Panc1 (cell line): ENCODE measurements around the gene DPH6. TPM values are rescaled to one million over a fixed set of nuclear protein-coding genes. Genes with fewer than 3 reads are reported as not detected.

ENCODE experiments used
- ATAC-seq: fragments of 200-7000 bp; cut with Tn5 transposase; 2 replicates; pipeline ENCODE4 v1.9.1; 2020; ENCODE audit warnings: mild to moderate bottlenecking, moderate library complexity
- BruUV-seq: library from RNA; stranded (reverse); fragments of 400-500 nt; replicated peaks from 2 replicates; lab custom pipeline; 2021; lab: Mats Ljungman, UMichigan
- CTCF ChIA-PET: fragments of 300-600 bp; sonication (Branson Sonifier 250); formaldehyde crosslinking; loops from one replicate; lab custom pipeline; 2022; ENCODE audit warnings: antibody characterized with exemption; lab: Charles Lee
- POLR2A ChIA-PET: fragments of 300-600 bp; sonication (Branson Sonifier 250); formaldehyde crosslinking; loops from one replicate; lab custom pipeline; 2022; ENCODE audit warnings: antibody characterized with exemption; lab: Charles Lee
- DNase-seq: peaks from one replicate; pipeline ENCODE4 v3.0.0-alpha.2; 2010; ENCODE audit warnings: low read depth, low spot score
- H3K27ac ChIP-seq: 2 replicates; pipeline ENCODE4 v1.5.1; 2011; ENCODE audit warnings: mild to moderate bottlenecking, low read length, inconsistent platforms
- H3K27me3 ChIP-seq: fragments of 200-500 bp; sonication (Bioruptor generic); 2 replicates; pipeline ENCODE4 v1.6.0; 2014; ENCODE audit warnings: low read length, inconsistent platforms; ENCODE audit not compliant: control insufficient read depth, insufficient read depth
- H3K36me3 ChIP-seq: fragments of 200-500 bp; sonication (Bioruptor generic); 2 replicates; pipeline ENCODE4 v1.5.1; 2014; ENCODE audit warnings: inconsistent platforms, mild to moderate bottlenecking, low read length, moderate library complexity; ENCODE audit not compliant: control insufficient read depth, insufficient read depth
- H3K4me1 ChIP-seq: 2 replicates; pipeline ENCODE4 v1.5.1; 2011; ENCODE audit warnings: inconsistent platforms, mild to moderate bottlenecking, low read length, moderate library complexity; ENCODE audit not compliant: control insufficient read depth, insufficient read depth
- H3K4me3 ChIP-seq, 2 experiments: 2 replicates each; pipeline ENCODE4 v1.5.1; 2011 to 2012; ENCODE audit warnings: low read depth in 2 of 2, low read length in 2 of 2, mild to moderate bottlenecking in 2 of 2, inconsistent platforms in 1 of 2, moderate library complexity in 1 of 2
- H3K9me3 ChIP-seq: fragments of 200-500 bp; sonication (Bioruptor generic); 2 replicates; pipeline ENCODE4 v1.5.1; 2014; ENCODE audit warnings: low read depth, mild to moderate bottlenecking, inconsistent platforms, low read length, moderate library complexity; ENCODE audit not compliant: control insufficient read depth, insufficient read depth
- POLR2AphosphoS5 ChIP-seq: IDR thresholded peaks from 2 replicates; pipeline ENCODE4 v1.6.1; 2012; ENCODE audit warnings: mild to moderate bottlenecking, low read depth, low read length, moderate library complexity
- SIN3A ChIP-seq: IDR thresholded peaks from 2 replicates; pipeline ENCODE4 v1.6.1; 2012; ENCODE audit warnings: low read depth, mild to moderate bottlenecking, low read length, moderate library complexity, borderline replicate concordance; ENCODE audit not compliant: insufficient read depth
- TCF7L2 ChIP-seq: IDR thresholded peaks from 2 replicates; pipeline ENCODE4 v1.6.1; 2011; ENCODE audit warnings: mild to moderate bottlenecking, low read depth, low read length, inconsistent platforms
- in situ Hi-C: cut with HindIII; loops from 2 replicates; pipeline ENCODE4 v1.10.0; 2016; ENCODE audit warnings: low sequenced_read_pairs, low pct_unique_long_range_greater_than_20kb
- intact Hi-C: fragments of 100-400 bp; cut with micrococcal nuclease; formaldehyde crosslinking; loops from one replicate; pipeline ENCODE4 v1.10.0; 2022; ENCODE audit not compliant: unreplicated experiment
- total RNA-seq: library from RNA; stranded (reverse); gene quantifications from one replicate; pipeline ENCODE4 v1.2.1, GENCODE V29; 2021; ENCODE audit not compliant: unreplicated experiment
- TF ChIP-seq, protein P1 (sequence below), 2 experiments: IDR thresholded peaks; 2 replicates each; pipeline ENCODE4 v1.6.1; 2011 to 2012; ENCODE audit warnings: low read depth in 2 of 2, control low read depth in 1 of 2, low read length in 1 of 2, mild to moderate bottlenecking in 1 of 2, moderate library complexity in 1 of 2; ENCODE audit not compliant: insufficient read depth in 1 of 2
- TF ChIP-seq, protein P2 (sequence below): fragments of 450-650 bp; IDR thresholded peaks from 2 replicates; pipeline ENCODE4 v1.5.1; 2017; ENCODE audit warnings: mild to moderate bottlenecking

Gene DPH6
- total RNA-seq, 1 experiment from 2014 or later: 24.0 TPM

DNA sequence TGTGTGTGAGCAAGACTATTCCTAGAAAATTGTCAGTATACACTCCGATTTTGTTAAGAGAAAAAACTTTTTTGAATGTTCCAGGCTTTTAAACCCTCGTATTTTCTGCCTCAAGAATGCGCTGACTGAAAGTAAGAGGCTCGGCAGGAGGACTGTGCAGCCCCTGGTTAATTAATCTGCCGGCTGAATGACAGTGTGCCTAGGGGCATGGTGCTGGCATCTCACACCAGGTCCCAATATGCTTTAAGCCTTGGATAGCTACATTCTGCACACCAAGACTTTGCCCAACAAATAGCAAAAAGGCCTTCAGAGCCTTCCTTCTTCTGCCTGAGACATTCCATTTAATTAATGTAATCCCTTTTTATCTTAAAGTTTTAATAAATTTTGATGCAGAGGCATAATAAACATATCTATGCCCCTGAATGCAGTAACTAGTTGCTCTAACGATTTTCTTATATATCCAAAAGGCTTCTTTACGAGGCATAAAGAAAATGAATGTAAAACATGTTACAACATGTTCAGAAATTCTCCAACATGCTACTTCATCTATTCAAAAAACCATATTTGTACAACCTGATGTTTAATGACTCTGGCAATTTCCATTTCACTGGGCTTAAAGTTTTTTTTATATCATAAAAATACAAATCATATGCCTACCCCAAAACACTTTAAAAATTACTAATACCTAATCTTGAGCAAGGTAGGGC is 37.9 kb downstream of the DPH6 start:
- POLR2A ChIA-PET: no interaction called here
- no peak for ATAC-seq
- peaks cover 9% of the 10 kb centered on the region for H3K4me1 ChIP-seq
- no peaks in the 10 kb centered on the region for H3K9me3 ChIP-seq
- H3K4me3 ChIP-seq: no peak overlapping the region
- intact Hi-C loops (no loop called here), in situ Hi-C loops (no loop called here)
- no peak overlapping the region for H3K27ac ChIP-seq
- no peak for DNase-seq
- no peaks in the 10 kb centered on the region for H3K36me3 ChIP-seq
- CTCF ChIA-PET: no interaction called here
- no peaks in the 10 kb centered on the region for H3K27me3 ChIP-seq
- no TSS peak for BruUV-seq
- TF ChIP-seq TCF7L2: no peak
- TF ChIP-seq, protein P1, sequence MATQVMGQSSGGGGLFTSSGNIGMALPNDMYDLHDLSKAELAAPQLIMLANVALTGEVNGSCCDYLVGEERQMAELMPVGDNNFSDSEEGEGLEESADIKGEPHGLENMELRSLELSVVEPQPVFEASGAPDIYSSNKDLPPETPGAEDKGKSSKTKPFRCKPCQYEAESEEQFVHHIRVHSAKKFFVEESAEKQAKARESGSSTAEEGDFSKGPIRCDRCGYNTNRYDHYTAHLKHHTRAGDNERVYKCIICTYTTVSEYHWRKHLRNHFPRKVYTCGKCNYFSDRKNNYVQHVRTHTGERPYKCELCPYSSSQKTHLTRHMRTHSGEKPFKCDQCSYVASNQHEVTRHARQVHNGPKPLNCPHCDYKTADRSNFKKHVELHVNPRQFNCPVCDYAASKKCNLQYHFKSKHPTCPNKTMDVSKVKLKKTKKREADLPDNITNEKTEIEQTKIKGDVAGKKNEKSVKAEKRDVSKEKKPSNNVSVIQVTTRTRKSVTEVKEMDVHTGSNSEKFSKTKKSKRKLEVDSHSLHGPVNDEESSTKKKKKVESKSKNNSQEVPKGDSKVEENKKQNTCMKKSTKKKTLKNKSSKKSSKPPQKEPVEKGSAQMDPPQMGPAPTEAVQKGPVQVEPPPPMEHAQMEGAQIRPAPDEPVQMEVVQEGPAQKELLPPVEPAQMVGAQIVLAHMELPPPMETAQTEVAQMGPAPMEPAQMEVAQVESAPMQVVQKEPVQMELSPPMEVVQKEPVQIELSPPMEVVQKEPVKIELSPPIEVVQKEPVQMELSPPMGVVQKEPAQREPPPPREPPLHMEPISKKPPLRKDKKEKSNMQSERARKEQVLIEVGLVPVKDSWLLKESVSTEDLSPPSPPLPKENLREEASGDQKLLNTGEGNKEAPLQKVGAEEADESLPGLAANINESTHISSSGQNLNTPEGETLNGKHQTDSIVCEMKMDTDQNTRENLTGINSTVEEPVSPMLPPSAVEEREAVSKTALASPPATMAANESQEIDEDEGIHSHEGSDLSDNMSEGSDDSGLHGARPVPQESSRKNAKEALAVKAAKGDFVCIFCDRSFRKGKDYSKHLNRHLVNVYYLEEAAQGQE (IDR thresholded peaks at IDR 0.05; ENCODE audit: insufficient read depth in 1 of 2, low read depth in 2 of 2, low read length in 1 of 2): no peak
- TF ChIP-seq POLR2AphosphoS5: no peak
- no peak for TF ChIP-seq SIN3A
- TF ChIP-seq, protein P2, sequence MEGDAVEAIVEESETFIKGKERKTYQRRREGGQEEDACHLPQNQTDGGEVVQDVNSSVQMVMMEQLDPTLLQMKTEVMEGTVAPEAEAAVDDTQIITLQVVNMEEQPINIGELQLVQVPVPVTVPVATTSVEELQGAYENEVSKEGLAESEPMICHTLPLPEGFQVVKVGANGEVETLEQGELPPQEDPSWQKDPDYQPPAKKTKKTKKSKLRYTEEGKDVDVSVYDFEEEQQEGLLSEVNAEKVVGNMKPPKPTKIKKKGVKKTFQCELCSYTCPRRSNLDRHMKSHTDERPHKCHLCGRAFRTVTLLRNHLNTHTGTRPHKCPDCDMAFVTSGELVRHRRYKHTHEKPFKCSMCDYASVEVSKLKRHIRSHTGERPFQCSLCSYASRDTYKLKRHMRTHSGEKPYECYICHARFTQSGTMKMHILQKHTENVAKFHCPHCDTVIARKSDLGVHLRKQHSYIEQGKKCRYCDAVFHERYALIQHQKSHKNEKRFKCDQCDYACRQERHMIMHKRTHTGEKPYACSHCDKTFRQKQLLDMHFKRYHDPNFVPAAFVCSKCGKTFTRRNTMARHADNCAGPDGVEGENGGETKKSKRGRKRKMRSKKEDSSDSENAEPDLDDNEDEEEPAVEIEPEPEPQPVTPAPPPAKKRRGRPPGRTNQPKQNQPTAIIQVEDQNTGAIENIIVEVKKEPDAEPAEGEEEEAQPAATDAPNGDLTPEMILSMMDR: no peak

DNA sequence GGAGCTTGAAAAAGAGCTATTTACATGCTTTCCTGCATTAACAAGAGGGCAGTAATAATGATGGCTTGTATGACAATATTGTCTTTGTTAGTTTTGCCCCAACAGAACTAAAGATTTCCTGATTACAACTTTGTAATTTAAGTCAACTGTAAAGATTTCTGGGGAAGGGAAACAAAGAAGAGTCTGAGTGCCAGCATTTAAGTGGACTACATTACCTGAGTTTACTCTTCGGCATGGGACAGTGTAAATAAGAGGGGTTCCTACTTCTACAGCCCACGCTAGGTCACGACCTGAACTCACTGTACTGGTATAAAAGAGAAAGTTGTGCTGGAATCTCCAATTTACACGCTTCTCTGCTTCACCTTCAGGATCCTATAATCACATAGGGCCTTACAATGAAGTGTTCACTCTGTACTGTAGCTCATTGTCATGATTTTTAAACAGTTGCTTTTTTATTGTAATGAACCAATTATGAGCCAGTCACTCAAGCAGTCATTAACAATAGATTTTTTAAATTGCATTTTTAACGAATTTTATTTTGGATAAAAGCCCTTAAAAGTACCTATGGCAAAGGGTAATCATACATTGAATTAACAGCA is 39.6 kb downstream of the DPH6 start:
- H3K4me3 ChIP-seq: no peak overlapping the region
- peaks cover 9% of the 10 kb centered on the region for H3K4me1 ChIP-seq
- H3K9me3 ChIP-seq: no peaks in the 10 kb centered on the region
- ChIA-PET POLR2A (no interaction called here), CTCF (interaction anchor here (0.6 kb wide), 1 partner anchor 882 kb away, joined by 5 read pairs; no protein-coding TSS in a partner anchor)
- DNase-seq: no peak
- TF ChIP-seq, protein P2: no peak
- no peaks in the 10 kb centered on the region for H3K27me3 ChIP-seq
- in situ Hi-C loops: no loop called here
- intact Hi-C loops: no loop called here
- no peaks in the 10 kb centered on the region for H3K36me3 ChIP-seq
- ATAC-seq: no peak
- peak overlapping the region; percentile 54; the same call in 1 of the 2 replicates for H3K27ac ChIP-seq
- no TSS peak for BruUV-seq
